GM19023 (cell line): ENCODE data around the gene CWC22.
A peak's percentile ranks its signal among the peaks of the same experiment; 100 is the strongest.
"Not testable (repeated sequence)": the region's sequence is repeated elsewhere in the genome, so short reads cannot be mapped to it uniquely, and the experiment has no call there.

Experiments
- ATAC-seq: cut with Tn5 transposase; IDR thresholded peaks from one replicate; pipeline ENCODE4 v1.9.1; 2021; ENCODE audit warnings: mild to moderate bottlenecking, moderate library complexity; ENCODE audit not compliant: unreplicated experiment

CWC22 gene

GRCh38 chr2:180003559-180003958 lies 3.5 kb downstream of the CWC22 start:
- ATAC-seq, result no peak

DNA sequence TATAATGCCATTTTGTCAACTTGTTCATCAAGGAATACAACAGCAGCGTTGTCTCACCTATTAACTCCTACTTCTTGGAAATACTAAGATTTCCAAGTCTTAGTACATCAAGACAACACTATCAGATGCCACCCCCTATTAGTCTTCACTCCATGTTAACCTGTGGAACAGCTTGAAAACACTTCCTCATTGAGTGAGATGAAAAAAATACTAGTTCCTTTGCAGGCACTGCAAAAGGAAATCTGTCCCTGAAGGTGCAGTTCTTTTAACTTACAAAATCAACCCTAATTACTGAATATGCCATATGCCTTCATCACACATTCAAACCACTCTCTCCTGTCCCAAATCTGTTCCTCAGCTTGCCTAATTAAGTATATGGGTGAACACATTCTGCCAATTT lies 4.0 kb downstream of the CWC22 start:
- ATAC-seq, result no peak

- ATAC-seq, result no peak
Observed at GRCh38 chr2:180002198-180002770, 4.8 kb downstream of the CWC22 start.

DNA sequence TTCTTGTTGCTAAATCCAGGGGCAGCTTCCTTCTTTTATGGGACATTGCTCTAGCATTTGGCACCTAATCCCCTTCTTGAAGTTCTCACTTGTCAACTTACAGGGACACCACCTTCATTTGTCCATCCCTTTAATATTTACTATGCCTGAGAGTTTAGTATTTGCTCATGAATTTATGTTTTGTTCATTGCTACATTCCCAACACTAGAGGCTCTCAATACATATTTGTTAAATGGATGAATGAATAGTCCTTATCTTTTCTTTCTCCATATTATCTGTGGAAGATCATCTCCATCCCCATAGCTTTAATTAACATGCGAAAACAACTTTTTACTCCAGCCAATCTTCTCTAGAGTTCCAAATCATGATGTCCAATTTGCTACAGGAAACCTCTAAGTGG lies 5.4 kb downstream of the CWC22 start:
- ATAC-seq, result no peak

DNA sequence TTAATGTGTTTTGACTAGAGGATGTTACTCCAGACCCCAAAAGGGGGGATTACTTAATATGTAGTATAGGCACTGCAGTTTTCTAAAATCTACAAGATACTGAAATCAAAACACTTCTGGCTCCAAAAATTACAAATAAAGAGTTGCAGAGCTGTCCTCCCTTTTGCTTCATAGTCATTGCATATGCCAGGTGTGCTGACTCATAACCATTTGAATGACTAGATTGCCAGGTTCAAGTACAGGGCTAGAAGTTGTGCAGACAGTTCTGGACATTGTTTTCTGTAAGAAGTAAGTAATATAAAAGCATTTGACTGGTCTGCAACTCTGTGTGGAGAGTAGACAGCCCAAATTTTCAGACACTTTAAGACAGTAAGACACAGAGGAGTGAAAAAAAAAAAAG lies 6.7 kb downstream of the CWC22 start:
- no peak for ATAC-seq

- no peak for ATAC-seq
Observed at GRCh38 chr2:179999000-179999399, 8.1 kb downstream of the CWC22 start.

GRCh38 chr2:179995741-179996515 lies 11.2 kb downstream of the CWC22 start:
- peak; percentile 67 for ATAC-seq

DNA sequence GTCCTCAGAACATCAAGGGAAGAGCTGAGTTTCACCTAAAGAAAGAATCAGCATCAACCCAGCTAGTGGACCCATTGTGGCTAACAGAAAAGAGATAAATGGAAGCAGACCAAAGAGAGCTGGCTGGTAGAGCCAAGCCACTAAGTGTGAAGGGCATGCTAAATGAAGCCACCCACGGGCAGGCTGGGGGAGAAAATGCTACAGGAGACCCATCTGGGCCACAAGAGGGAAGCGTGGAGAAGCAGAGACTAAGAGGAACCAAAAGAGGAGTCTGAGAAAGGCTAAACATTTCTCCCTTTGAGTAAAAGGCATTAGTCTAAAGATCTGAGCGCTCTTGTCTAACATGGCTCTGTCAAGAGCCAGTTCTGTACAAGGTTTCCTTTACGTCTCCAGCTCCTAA lies 15.8 kb downstream of the CWC22 start:
- ATAC-seq, result peak; percentile 53

DNA sequence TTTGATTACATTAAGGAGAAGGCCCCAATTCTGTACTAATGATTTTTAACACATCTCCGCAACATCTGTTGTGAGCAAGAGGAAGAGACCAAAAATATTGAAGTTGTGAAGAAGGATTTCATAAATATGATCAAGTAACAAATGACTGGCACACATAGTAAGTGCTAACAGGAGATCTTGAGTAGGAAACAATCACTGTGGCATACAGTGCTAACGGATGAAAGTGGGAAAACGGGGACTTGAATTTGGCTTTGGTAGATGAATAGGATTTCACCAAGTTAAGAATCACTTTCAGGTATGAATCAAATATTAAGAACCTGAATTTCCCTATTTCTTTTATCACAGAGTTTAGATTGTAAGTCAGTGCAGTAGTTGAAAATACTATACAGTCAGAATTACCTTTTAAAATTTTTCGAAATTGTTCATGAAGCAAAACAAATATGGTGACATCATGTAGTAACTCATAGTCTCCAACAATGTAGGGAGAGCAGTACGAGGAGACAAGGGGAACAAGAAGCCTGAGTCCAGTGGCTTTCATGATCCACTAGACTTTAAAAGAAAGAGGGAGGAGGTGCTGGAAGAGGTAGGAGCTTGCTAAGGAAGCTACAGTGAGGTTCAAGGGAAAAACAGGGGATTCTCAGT lies 16.3 kb downstream of the CWC22 start:
- no peak for ATAC-seq

- no peak for ATAC-seq
Observed at GRCh38 chr2:179987916-179988315, 19.2 kb downstream of the CWC22 start.

- peak; percentile 92 for ATAC-seq
Observed at GRCh38 chr2:179985163-179985820, 21.8 kb downstream of the CWC22 start.

- ATAC-seq, result no peak
Observed at GRCh38 chr2:179983250-179983932, 23.7 kb downstream of the CWC22 start.

DNA sequence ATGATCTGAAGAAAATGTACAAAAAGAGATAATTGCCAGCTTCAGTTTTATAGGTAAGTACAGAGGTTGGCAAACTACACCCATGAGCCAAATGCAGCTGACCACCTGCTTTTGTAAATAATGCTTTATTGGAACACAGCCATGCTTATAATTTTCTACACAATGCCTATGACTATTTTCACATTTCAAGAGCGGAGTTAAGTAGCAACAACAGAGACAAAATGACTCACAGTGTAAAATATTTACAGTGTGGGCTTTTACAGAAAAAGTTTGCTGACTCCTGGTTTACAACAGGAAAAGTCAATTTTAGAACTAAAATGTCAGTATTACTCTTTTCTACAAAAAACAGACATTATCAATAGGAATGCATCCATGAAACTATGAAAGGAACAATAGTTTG lies 26.0 kb downstream of the CWC22 start:
- ATAC-seq, result no peak

DNA sequence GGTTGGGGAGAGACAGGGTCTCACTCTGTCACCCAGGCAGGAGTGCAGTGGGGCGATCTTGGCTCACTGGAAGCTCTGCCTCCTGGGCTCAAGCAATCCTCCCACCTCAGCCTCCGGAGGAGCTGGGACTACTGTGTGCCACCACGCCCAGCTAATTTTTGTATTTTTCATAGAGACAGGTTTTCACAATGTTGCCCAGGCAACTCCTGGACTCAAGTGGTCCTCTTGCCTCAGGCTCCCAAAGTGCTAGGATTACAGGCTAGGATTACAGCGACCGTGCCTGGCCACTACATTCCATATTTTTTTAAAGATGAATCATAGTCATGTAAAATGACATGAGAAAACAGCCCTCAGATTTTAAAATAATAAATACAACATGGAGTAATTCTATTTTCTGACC lies 32.3 kb downstream of the CWC22 start:
- ATAC-seq, result no peak

- ATAC-seq, result no peak
Observed at GRCh38 chr2:179966778-179967394, 40.2 kb downstream of the CWC22 start.

- no peak for ATAC-seq
Observed at GRCh38 chr2:179965291-179966258, 41.5 kb downstream of the CWC22 start.

DNA sequence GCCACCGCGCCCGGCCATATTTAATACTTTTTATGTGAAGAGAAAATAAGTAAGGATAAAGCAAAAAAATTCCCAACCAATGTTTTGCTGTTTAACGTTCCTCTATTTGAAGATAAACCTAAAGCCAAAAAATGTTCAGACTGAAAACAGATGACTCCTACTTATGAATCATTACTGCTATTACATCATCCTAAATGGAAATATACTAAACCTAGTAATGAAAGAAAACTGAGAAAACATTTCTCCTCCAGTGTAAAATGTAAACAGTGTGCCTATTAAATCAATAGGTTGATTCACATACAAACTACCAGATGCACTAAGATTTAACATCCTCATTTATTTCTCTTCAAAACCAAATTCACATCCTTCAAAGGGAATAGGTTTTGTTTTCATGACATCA lies 43.5 kb downstream of the CWC22 start:
- ATAC-seq, result no peak

GRCh38 chr2:179958251-179958650 lies 48.8 kb downstream of the CWC22 start:
- ATAC-seq, result not testable (repeated sequence)

DNA sequence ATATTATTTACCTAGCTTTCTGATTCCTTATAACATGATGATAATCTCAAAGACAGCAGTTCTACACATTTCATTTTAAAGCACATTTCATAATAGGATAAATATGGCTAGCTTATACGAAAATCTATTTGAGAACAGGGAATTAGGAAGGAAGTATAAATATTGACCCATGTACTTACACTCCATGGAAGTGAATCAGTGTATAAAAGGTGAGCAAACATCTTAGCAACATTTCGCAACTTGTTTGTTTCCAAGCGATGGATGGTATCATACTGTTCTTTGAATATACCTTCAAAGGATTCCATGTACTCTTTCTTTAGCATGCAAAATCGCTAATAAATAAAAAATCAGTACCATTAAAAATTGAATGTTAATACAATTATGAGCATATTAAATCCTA lies 53.1 kb downstream of the CWC22 start:
- ATAC-seq, result no peak

DNA sequence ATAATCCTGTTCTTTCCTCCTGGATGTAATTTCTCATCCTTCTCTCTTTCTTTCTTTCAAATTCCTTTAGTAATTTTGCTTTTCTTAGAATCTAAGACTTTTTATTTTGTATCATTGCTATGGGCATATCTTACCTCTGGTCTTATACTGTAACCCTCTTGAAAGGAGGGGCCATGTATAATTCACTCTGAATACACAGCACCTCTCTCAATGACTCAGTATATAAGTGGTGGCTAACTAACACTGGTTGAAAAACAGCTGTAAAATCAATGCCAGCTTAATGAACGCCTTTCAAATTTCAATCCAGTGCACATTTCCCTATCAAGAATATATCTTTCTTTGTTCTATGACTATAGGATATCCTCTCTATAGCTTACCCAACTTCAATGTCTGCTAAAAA lies 53.7 kb downstream of the CWC22 start:
- ATAC-seq, result no peak
